OCI-LY3 (cell line): ENCODE data around the gene LEAP2.

Experiments used
- CTCF ChIP-seq: fragments of 200-600, 300-600 bp; sonication (generic); IDR thresholded peaks from 2 replicates; pipeline ENCODE4 v1.5.1; 2014; ENCODE audit warnings: antibody characterized with exemption, low read length, low read depth
- EZH2phosphoT487 ChIP-seq: fragments of 200-600 bp; shearing (Covaris generic); IDR thresholded peaks from 2 replicates; pipeline ENCODE4 v1.6.1; 2018; ENCODE audit warnings: antibody characterized with exemption, mixed run types, low read depth

DNA sequence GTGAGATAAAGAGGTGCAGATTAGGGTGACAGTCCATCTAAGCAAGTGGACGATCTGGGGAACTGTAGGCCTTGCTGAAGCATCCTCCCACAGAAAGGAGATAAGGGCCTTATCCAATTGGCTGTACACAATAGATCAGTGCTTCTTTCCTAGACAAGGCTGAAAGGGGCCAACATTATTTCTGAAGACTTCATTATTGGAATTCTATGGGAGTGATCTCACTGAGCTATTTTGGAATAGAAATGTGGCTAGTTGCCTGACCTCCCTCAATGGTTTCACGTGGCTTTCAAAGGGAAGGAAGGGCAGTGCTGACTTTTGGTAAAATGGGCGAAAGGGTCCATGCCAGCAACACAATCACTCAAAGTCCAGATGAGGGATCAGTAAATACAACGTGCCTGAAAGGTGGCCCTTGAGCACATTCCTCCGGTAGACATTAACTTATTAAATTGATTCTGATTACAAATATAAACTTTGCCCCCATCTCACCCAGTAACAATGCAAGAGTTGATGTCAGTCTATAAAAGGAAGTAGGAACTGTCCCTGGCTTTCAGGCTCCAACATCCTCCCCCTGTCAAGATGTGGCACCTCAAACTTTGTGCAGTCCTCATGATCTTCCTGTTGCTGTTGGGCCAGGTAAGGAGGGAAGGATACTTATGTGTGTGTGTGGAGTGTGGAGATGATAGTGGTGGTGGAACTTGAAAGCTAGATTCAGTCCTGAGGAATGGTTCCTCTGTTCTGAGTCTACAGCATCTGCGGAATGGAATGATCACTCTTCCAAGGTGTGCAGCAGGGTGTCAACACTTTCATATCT lies at the start of gene LEAP2:
- TF ChIP-seq CTCF (no peak), EZH2phosphoT487 (no peak)
